Prostate gland (tissue), 2 donors: ENCODE measurements around the gene DUSP16. TPM values are rescaled to one million over a fixed set of nuclear protein-coding genes. Genes with fewer than 3 reads are reported as not detected.

ENCODE experiments used
- DNase-seq: peaks from one replicate; pipeline ENCODE4 v3.0.0-alpha.2; 2019; ENCODE audit warnings: low spot score
- H3K27ac ChIP-seq, 2 donors: fragments of 200-600 bp; sonication (generic); 2 replicates each; pipeline ENCODE4 v1.5.1; 2017 to 2019
- H3K27me3 ChIP-seq: fragments of 200-600 bp; sonication (generic); replicated peaks from 2 replicates; pipeline ENCODE4 v1.5.1; 2019; ENCODE audit not compliant: insufficient read depth
- H3K36me3 ChIP-seq, 2 donors: fragments of 200-600 bp; sonication (generic); 1 replicate in 1 of 2; 2 replicates in 1 of 2; pipeline versions ENCODE4 v1.5.1 to v1.8.1; 2017 to 2019
- H3K4me1 ChIP-seq: fragments of 200-600 bp; sonication (generic); replicated peaks from 2 replicates; pipeline ENCODE4 v1.5.1; 2019
- H3K4me3 ChIP-seq, 2 donors: fragments of 200-600 bp; sonication (generic); 2 replicates each; pipeline ENCODE4 v1.5.1; 2017 to 2019
- H3K9me3 ChIP-seq: fragments of 200-600 bp; sonication (generic); 2 replicates; pipeline ENCODE4 v1.5.1; 2017
- CTCF ChIP-seq, 4 experiments: fragments of 200-600 bp in 2 of 4; fragments of 450-650 bp in 2 of 4; sonication (generic) in 2 of 4; IDR thresholded peaks; 1 replicate in 3 of 4; 2 replicates in 1 of 4; pipeline ENCODE4 v1.5.1; 2016 to 2019; ENCODE audit warnings: antibody characterized with exemption in 4 of 4, mild to moderate bottlenecking in 2 of 4, moderate library complexity in 2 of 4
- POLR2A ChIP-seq: fragments of 450-650 bp; IDR thresholded peaks from one replicate; pipeline ENCODE4 v1.6.1; 2016; ENCODE audit warnings: antibody characterized with exemption, mild to moderate bottlenecking
- POLR2AphosphoS5 ChIP-seq: sonication (generic); formaldehyde crosslinking; IDR thresholded peaks from one replicate; pipeline ENCODE4 v1.6.1; 2017; ENCODE audit warnings: antibody characterized with exemption
- WGBS: methylation state at CpG from one replicate; pipeline ENCODE4 v1.1.5; 2018; 5-methylcytosine and 5-hydroxymethylcytosine counted together
- intact Hi-C: fragments of 100-400 bp; cut with DNase I; formaldehyde crosslinking; loops from one replicate; pipeline ENCODE4 v1.14.2; 2022
- total RNA-seq, 2 donors: library from RNA; depleted of rRNA; stranded (reverse); fragments of >200 nt; gene quantifications; one replicate each; pipeline ENCODE4 v1.1.0, GENCODE V29; 2016

DUSP16 gene
- total RNA-seq, 2 donors from 2014 or later, result 60.8 to 87.0 TPM

- H3K9me3 ChIP-seq, result no peaks in the 10 kb centered on the region
- intact Hi-C loops, result no loop called here
- no peaks in the 10 kb centered on the region for H3K4me1 ChIP-seq
- H3K36me3 ChIP-seq, result no peaks in the 10 kb centered on the region
- DNase-seq, result no peak
- H3K27ac ChIP-seq, result no peak overlapping the region
- no peaks in the 10 kb centered on the region for H3K27me3 ChIP-seq
- no peak overlapping the region for H3K4me3 ChIP-seq
- no peak for TF ChIP-seq CTCF (IDR thresholded peaks at IDR 0.05)
- TF ChIP-seq POLR2AphosphoS5, result no peak
- no peak for TF ChIP-seq POLR2A
- whole genome bisulfite sequencing, result 87% methylated on average over 20 of the region's 20 CpGs
Measured at GRCh38 chr12:12465522-12465921, 97.1 kb downstream of the DUSP16 start.

GRCh38 chr12:12461923-12462315 is 100.7 kb downstream of the DUSP16 start:
- Histone ChIP-seq H3K36me3 (no peaks in the 10 kb centered on the region), H3K27ac (no peak overlapping the region), H3K4me1 (no peaks in the 10 kb centered on the region), H3K9me3 (no peaks in the 10 kb centered on the region), H3K4me3 (no peak overlapping the region), H3K27me3 (no peaks in the 10 kb centered on the region)
- DNase-seq, result no peak
- intact Hi-C loops, result no loop called here
- 90% methylated on average over 5 of the region's 5 CpGs for WGBS
- TF ChIP-seq CTCF (IDR thresholded peaks at IDR 0.05) (no peak), POLR2AphosphoS5 (no peak), POLR2A (no peak)

GRCh38 chr12:12460935-12461922 is 101.4 kb downstream of the DUSP16 start:
- 91% methylated on average over 8 of the region's 8 CpGs for WGBS
- intact Hi-C loops, result no loop called here
- DNase-seq, result no peak

GRCh38 chr12:12456637-12457036 is 106.0 kb downstream of the DUSP16 start:
- Histone ChIP-seq H3K9me3 (no peaks in the 10 kb centered on the region), H3K27me3 (no peaks in the 10 kb centered on the region), H3K4me3 (no peak overlapping the region), H3K4me1 (no peaks in the 10 kb centered on the region), H3K27ac (no peak overlapping the region), H3K36me3 (no peaks in the 10 kb centered on the region)
- 89% methylated on average over 5 of the region's 5 CpGs for WGBS
- intact Hi-C loops, result no loop called here
- DNase-seq, result no peak
- TF ChIP-seq CTCF (IDR thresholded peaks at IDR 0.05), result no peak
- no peak for TF ChIP-seq POLR2A
- TF ChIP-seq POLR2AphosphoS5, result no peak

More at GRCh38 chr12:12460935-12461922, 101.4 kb downstream of the DUSP16 start:
- H3K9me3 ChIP-seq, result no peaks in the 10 kb centered on the region
- H3K27ac ChIP-seq, result no peak overlapping the region
- H3K36me3 ChIP-seq, result no peaks in the 10 kb centered on the region
- H3K4me1 ChIP-seq, result no peaks in the 10 kb centered on the region
- no peak overlapping the region for H3K4me3 ChIP-seq
- TF ChIP-seq CTCF (IDR thresholded peaks at IDR 0.05), result no peak
- H3K27me3 ChIP-seq, result no peaks in the 10 kb centered on the region

- Histone ChIP-seq H3K4me3 (no peak overlapping the region), H3K27me3 (no peaks in the 10 kb centered on the region), H3K27ac (no peak overlapping the region), H3K9me3 (no peaks in the 10 kb centered on the region), H3K4me1 (peaks cover 4% of the 10 kb centered on the region), H3K36me3 (no peaks in the 10 kb centered on the region)
- TF ChIP-seq CTCF (IDR thresholded peaks at IDR 0.05), result no peak
- no peak for TF ChIP-seq POLR2A
- no peak for TF ChIP-seq POLR2AphosphoS5
- intact Hi-C loops, result no loop called here
- no peak for DNase-seq
Measured at GRCh38 chr12:12454315-12454714, 108.3 kb downstream of the DUSP16 start.
